NCI-H748 (cell line): ENCODE results near the gene KCNIP3.
"Not testable (repeated sequence)": the region's sequence is repeated elsewhere in the genome, so short reads cannot be mapped to it uniquely, and the experiment has no call there.

ENCODE experiments used
- DNase-seq: peaks from one replicate; lab custom pipeline; 2025; ENCODE audit not compliant: unreplicated experiment; lab: John Stamatoyannopoulos, UW

Gene KCNIP3

DNA sequence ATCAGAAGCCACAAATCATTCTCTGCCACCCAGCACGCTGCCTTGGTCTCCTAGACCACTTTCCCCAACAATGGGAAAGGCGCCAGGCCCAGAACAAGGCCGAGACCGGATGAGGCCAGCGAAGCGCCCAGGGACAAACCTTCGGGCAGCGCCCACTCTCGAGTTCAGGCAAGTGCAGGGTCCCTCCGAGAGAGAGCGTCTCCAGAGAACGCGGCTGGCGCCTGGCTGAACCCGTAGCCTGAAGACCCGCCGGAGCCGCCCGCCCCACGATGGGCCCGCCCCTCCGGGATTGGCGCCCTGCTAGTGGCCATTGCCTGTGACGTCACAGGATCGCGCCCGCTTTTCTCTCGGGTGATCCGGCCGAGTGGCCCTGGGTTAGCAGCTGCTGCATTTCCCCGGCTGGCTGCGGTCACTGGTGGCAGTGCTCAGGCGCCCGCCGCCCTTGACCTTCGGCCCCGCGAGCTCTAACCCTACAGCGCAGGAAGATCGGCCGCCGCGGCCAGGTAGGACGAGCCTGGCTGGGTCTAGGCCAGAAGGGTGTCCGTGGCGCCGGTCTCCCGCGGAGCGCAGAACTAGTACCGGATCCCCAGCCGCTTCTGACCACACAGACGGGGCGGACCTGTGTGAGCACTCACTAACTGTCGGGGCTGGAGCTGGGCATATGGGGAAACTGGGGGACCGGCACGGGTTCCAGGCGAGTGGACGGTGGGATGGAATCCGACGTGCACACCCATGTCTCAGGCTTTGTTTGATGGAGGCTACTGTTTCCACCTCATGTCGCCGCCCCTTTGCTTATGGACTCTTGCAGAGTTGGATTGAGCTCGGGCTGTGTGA is 105.4 kb downstream of the KCNIP3 start, which contains the start of gene FAHD2A:
Gene FAHD2A (plus strand): TSS at position 339 of the 834 bp plus-strand sequence. CDS start 2,851 bp downstream, outside the sequence.
- DNase-seq: peak; percentile 91

DNA sequence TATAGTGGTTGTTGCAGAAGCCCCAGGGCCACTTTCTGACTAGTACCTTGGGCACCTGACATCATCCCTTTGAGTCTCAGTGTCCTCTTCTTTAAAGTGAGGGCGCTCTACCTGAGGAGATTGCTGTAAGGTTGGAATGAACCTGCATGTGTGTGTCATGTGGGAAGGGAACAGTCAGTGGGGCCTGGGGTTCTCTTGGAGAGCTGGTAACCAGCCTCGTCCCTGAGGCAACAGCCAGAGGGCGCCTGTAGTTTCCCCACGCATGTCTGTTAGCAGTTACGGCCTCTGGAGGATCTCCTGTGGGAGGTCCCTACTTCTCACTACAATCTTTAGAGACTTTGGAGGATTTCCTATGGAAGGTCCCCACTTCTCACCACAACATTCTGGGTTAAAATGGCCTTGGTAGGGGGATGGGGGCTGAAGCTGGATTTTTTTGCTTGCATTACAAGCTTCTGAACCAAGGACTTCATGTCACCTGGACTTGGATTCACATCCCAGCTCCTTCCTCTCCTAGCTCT is 106.1 kb downstream of the KCNIP3 start:
- DNase-seq: peak; percentile 36

DNA sequence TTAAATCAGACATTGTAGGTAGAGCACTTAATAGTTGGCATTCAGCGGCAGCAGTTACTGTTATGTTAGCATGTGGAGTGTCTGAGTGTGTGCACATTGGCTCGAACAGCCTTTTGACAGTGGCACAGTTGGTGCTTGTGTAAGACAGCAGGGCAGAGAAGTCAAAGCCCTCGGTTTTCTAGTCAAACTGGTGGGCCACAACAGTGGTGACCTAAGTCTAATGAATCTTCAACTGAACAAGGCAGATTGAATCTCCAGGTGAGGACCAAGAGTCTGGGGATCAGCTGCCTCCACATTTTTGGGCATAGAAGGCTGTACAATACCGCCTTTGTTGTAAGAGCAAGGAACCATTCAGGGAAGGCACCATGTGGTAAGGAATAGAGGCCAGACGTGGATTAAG is 106.7 kb downstream of the KCNIP3 start:
- not testable (repeated sequence) for DNase-seq

DNA sequence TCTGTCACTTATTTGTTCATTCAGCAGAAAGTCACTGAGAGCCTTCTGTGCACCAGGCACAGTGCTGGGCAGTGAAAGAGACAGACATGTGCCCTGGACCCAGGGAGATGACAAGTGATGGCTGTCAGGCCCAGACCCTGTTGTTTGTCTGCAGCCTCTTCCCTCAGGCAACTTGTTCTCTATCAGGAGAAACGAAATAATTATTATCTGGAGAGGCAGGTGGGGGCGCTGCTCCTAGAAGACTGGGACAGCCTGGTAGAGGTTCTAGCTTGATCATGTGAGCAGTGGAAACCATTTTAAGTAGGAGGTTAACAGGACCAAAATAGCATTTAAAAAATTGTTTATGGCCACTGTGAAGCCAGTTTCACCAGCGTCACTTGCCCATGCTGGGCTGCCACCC is 107.5 kb downstream of the KCNIP3 start:
- not testable (repeated sequence) for DNase-seq

DNA sequence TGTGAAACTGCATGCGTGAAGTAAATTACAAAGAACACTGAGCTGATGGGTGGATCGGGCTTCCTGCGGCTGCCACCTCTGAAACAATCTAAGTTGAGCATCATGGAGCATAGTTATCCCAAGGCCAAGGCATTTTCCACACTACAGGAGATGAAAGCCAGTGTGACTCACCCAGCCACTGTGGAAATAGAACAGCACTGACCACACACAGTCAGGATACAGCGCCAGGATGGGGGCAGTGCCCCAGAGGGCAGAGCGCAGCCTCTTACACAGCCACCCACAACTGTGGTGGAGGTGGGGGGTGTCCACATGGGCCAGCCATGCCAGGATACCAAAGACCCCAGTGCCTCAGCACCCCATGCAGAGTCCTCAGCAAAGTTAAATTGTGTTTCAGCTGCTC is 114.1 kb downstream of the KCNIP3 start:
- not testable (repeated sequence) for DNase-seq

DNA sequence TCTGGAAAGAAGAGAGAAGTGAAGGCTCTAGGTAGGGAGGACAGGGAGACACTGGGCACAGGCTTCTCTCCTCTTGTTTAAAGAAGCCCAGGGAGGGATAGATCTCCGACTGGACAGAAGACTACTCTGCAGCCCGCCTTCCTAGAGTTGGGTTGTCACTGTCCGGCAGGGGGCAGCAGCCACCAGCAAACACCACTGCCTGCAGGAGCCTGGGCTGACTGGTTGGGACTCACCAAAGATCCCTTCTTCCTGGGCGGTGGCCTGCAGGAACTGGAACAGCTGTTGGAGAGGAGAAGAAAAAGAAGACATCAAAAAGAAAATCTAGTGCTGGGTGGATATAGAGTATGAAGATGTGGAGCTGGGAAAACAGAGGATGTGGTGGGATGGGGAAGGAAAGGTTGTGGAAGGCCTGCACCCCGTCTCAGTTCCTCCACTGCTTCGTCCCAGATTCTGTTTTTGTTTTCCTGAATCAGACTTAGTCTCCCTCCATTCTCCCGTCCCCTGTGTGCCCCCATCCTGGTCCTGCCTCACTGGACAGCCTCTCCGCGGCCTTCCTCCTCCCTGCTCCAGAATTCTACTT is 117.0 kb downstream of the KCNIP3 start:
- peak; percentile 58 for DNase-seq

DNA sequence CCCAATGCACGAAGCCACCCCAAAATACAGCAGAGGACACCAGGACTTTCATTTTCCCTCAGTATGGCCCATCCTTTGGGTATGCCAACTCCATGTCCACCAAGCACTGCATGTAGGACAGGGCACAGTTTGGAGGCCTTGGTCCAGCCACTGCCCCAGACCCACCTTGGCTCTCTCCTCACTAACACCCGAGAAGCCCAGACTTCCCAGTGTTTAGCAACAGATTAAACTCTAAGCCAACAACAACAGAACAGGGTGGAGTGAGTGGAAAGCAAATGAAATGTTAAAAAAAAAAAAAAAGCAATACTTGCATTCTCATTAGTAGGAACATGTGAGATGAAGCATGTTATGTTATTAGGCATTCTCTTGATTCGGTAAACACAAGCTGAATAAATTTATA is 118.0 kb downstream of the KCNIP3 start:
- DNase-seq: not testable (repeated sequence)

DNA sequence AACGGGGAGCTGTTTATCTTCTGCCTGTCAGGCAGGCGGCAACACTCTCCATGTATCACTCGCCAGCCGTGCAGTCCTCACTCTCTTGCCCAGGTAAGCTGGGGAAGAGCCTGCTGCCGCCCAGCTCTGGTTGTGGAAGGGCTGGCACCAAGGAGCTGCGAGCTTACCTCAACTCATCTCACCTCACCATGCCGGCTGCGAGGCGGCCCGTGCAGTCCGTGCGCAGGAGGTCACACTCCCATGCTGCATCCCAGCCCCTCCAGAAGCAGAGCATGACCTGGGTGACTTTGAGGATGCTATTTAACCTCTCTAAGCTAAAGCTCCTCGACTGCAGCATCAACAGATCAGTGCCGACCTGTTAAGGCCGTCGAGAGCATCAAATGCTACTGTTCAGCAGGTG is 118.4 kb downstream of the KCNIP3 start:
- not testable (repeated sequence) for DNase-seq

DNA sequence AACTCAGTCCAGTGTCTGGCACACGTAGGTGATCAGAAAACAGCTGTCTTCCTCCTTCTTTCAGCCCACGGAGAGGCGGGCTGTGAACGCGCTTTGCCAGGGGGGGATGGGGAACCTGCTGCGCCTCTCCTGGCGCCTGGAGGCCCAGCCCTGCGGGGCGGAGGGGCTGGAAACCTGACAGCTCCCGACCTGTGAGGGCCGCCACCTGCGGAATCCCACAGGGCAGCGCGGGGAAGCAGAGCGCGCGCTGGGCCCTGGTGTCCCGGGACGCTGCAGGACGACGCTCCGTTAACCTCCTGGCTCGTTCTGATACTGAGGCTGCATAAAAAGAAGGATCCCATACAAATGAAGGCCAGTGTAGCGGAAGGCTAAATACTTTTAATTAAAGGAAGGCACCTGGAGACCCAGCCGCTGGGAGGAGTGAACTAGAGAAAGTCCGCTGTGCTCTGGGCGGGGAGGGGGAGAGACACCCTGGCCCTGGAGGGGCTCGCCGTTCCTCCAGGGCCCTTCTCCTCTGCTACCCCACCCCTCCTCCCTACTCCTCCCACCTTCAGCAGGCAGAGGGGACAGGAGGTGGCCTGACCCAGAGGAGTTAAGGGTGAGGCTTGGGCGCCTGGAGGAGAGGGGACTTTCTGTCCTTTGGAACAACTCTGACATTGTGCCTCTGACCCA is 130.2 kb downstream of the KCNIP3 start:
- not testable (repeated sequence) for DNase-seq

DNA sequence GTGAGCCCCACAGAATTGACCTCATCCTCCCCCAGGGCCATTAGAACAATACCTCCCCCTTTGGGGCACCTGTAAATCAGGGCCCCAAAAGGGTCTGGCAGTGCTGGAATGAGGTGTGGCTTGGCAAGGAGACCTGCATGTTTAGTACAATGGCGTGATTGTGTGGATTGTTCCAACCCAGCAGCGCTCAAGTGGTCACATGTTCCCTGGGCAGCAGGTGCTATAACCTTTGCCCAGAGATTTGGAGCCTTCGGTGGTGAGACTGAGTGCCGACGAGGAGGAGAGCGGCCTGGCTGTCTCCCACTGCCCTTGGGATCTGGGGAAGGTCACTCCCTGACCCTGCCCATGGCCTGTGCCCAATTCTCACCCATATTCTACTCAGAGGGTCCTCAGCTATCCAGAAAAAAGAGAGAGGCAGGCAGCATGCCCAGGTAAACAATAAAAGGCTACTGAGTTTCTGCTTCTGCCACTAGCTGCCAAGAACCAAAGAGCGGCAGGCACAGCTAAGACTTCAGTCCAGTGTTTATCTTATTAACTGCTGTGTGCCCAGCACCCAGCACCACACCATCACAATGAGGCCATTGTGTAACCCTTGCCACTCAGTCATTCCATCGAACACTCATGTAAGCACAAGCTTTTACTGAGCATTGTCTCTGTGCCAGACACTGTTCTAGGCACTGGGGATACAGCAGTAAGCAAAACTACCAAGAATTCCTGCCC is 132.8 kb downstream of the KCNIP3 start:
- not testable (repeated sequence) for DNase-seq

DNA sequence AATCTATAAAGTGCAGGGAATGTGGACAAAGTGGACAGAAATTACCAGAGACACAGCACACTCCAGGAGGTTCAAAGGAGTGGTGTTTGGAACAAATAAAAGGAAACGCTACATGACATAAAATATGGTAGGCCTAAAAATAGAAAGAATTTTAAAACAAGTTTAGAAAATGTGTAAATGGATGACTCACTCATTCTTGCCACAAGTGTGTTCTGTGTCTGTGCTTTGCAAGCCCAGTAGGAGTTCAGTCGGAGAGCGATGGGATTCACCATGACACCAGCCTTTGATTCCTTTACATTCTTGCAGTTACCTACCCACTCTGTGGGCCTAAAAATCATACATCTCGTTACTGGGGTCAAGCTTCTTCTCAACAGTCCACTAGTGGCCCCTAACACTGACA is 136.2 kb downstream of the KCNIP3 start:
- not testable (repeated sequence) for DNase-seq

DNA sequence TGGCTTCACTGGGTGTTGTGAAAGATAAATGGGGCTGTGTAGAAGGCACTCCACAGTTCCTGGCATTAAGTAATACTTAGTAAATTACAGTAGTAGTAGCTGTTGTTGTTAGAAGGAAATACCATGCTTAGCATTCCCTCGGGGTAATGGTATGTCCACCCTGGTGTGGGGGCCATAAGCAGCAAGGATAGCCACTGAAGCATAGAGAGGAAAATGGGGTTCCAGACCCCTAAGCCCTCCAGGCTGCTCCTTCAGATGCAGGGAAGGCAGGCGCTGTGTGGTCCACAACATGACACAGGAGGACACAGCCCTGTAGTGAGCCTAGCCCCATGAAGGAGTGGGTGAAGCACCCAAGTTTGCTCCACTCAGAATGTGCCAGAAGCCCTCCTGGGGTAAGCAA is 136.8 kb downstream of the KCNIP3 start:
- not testable (repeated sequence) for DNase-seq

DNA sequence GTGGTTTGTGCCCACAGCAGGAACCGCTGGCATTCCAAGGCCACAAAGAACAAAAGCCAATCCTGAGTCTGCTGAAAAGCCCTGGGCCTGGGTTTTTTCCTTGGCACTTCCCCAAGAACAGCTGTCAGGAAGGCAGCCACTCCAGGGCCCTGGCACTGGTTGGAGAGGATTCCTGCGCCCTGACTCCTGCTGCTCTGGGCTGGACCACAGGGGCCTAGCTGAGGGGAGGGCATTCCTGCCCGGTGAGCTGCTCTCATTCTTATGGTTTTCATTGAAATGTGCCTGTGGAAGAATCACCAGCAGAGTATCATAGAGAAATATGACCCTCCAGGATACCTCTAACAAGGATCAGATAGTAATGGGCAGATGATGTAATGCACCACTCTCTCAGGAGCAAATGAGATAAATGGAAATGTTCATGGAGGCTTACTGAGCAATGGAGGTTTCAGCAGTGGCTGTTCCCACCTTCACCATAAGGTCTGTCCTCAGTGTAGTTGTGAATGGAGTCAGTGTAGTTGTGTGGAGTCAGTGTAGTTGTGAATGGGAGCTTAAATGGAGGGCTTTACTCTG is 137.4 kb downstream of the KCNIP3 start:
- not testable (repeated sequence) for DNase-seq

DNA sequence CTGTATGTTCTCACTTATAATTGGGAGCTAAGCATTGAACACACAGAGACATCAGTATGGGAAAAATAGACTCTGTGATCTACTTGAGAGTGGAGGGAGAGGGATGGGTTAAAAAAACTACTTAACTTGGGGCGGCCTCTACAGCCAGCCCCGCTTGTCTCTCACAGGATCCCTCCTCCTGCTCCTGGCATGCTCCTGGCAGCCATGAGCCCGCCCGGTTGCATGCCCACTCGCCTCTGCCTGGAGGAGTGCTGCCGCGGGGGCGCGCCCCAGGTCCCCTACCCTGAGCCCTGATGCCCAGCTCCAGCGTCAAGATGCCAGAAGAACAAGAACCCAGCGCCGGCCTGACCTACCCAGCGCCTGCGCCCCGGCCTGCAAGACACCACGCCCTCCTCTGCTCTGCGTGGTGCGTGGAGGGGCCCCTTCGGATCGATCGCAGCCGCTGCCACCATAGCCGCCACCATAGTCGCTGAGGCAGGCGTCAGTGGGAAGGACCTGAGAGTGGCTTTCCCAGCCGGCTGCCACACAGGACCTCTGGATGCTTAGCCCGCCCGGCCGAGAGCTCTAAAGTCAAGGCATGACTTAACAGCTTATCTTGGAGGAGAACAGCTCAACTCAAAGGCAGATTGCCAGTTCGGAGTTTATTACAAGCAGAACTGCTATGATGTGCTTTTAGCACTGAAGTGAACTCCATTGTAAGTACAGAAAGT is 138.2 kb downstream of the KCNIP3 start:
- DNase-seq: not testable (repeated sequence)
